Liver (tissue), 9 donors: ENCODE measurements around the gene HDAC3. TPM values are rescaled to one million over a fixed set of nuclear protein-coding genes. Genes with fewer than 3 reads are reported as not detected.
A peak's percentile ranks its signal among the peaks of the same experiment; 100 is the strongest.

Source experiments
- DNase-seq: peaks from one replicate; pipeline ENCODE4 v3.0.0-alpha.2; 2017; ENCODE audit warnings: low spot score
- H3K27ac ChIP-seq, 2 donors: one replicate each; pipeline ENCODE4 v1.7.0; 2013; ENCODE audit warnings: inconsistent platforms in 2 of 2, low read length in 2 of 2, control low read depth in 1 of 2, low read depth in 1 of 2, mild to moderate bottlenecking in 1 of 2
- H3K27me3 ChIP-seq, 4 donors: one replicate each; pipeline versions ENCODE4 v1.6.1 to v1.7.0; 2013; ENCODE audit warnings: low read length in 3 of 4, inconsistent platforms in 1 of 4, mild to moderate bottlenecking in 1 of 4, moderate library complexity in 1 of 4; ENCODE audit not compliant: control insufficient read depth in 4 of 4, insufficient read depth in 4 of 4
- H3K36me3 ChIP-seq, 4 donors: one replicate each; pipeline versions ENCODE4 v1.6.1 to v1.7.0; 2013; ENCODE audit warnings: low read length in 3 of 4, mild to moderate bottlenecking in 3 of 4, low read depth in 1 of 4, moderate library complexity in 1 of 4; ENCODE audit not compliant: control insufficient read depth in 4 of 4, insufficient read depth in 3 of 4
- H3K4me1 ChIP-seq, 4 donors: one replicate each; pipeline versions ENCODE4 v1.6.1 to v1.7.0; 2013; ENCODE audit warnings: low read length in 3 of 4, mild to moderate bottlenecking in 3 of 4, moderate library complexity in 1 of 4; ENCODE audit not compliant: control insufficient read depth in 4 of 4, insufficient read depth in 4 of 4
- H3K4me3 ChIP-seq, 3 donors: one replicate each; pipeline versions ENCODE4 v1.6.1 to v1.7.0; 2013; ENCODE audit warnings: low read length in 3 of 3, control low read depth in 1 of 3, low read depth in 1 of 3, mild to moderate bottlenecking in 1 of 3
- H3K9ac ChIP-seq, 2 donors: one replicate each; pipeline ENCODE4 v1.7.0; 2013; ENCODE audit warnings: low read length in 2 of 2, mild to moderate bottlenecking in 2 of 2, moderate library complexity in 2 of 2, control low read depth in 1 of 2, low read depth in 1 of 2
- H3K9me3 ChIP-seq, 4 donors: one replicate each; pipeline versions ENCODE4 v1.6.1 to v1.7.0; 2013; ENCODE audit warnings: low read length in 3 of 4; ENCODE audit not compliant: control insufficient read depth in 4 of 4
- EGR1 ChIP-seq, 2 donors: IDR thresholded peaks; 2 replicates each; pipeline ENCODE4 v1.6.1; 2016 to 2018; ENCODE audit warnings: antibody characterized with exemption in 2 of 2, low read depth in 2 of 2
- FOXA1 ChIP-seq: IDR thresholded peaks from 2 replicates; pipeline ENCODE4 v1.6.1; 2016; ENCODE audit warnings: antibody characterized with exemption
- FOXA2 ChIP-seq: IDR thresholded peaks from 2 replicates; pipeline ENCODE4 v1.6.1; 2016; ENCODE audit warnings: antibody characterized with exemption
- HNF4A ChIP-seq, 2 donors: conservative IDR thresholded peaks; 2 replicates each; pipeline ENCODE4 v1.6.1; 2016; ENCODE audit warnings: antibody characterized with exemption in 2 of 2, mild to moderate bottlenecking in 2 of 2
- HNF4G ChIP-seq: IDR thresholded peaks from 2 replicates; pipeline ENCODE4 v1.6.1; 2016; ENCODE audit warnings: antibody characterized with exemption
- JUND ChIP-seq, 2 donors: IDR thresholded peaks; 2 replicates each; pipeline ENCODE4 v1.6.1; 2016; ENCODE audit warnings: antibody characterized with exemption in 2 of 2
- NR2F2 ChIP-seq: IDR thresholded peaks from 2 replicates; pipeline ENCODE4 v1.6.1; 2016; ENCODE audit warnings: antibody characterized with exemption
- RAD21 ChIP-seq, 2 donors: IDR thresholded peaks; 2 replicates each; pipeline ENCODE4 v1.6.1; 2016; ENCODE audit warnings: antibody characterized with exemption in 2 of 2, mild to moderate bottlenecking in 2 of 2
- RXRA ChIP-seq, 2 donors: IDR thresholded peaks; 2 replicates each; pipeline ENCODE4 v1.6.1; 2017 to 2018; ENCODE audit warnings: antibody characterized with exemption in 2 of 2, mild to moderate bottlenecking in 1 of 2
- SP1 ChIP-seq: IDR thresholded peaks from 2 replicates; pipeline ENCODE4 v1.6.1; 2018; ENCODE audit warnings: antibody characterized with exemption, mild to moderate bottlenecking
- TAF1 ChIP-seq: conservative IDR thresholded peaks from 2 replicates; pipeline ENCODE4 v1.6.1; 2016; ENCODE audit warnings: antibody characterized with exemption, mild to moderate bottlenecking
- YY1 ChIP-seq: IDR thresholded peaks from 2 replicates; pipeline ENCODE4 v1.6.1; 2016; ENCODE audit warnings: antibody characterized with exemption, mild to moderate bottlenecking
- WGBS: extraction: QIAGEN DNeasy Blood & Tissue Kit; methylation state at CpG from one replicate; pipeline ENCODE4 v1.1.7; 2013; 5-methylcytosine and 5-hydroxymethylcytosine counted together
- polyA plus RNA-seq, 2 donors: library from polyadenylated mRNA; stranded (reverse) in 1 of 2; unstranded in 1 of 2; fragments of 200-250 nt in 1 of 2; fragments of >200 nt in 1 of 2; fragmentation: Nextera tagmentation in 1 of 2; extraction: Ambion mirVana in 1 of 2; gene quantifications; one replicate each; pipeline versions ENCODE4 v1.2.1 to v1.2.3, GENCODE V29; 2013 to 2015
- total RNA-seq, 2 donors: library from RNA; depleted of rRNA; stranded (reverse); fragments of >200 nt; gene quantifications; one replicate each; pipeline ENCODE4 v1.2.3, GENCODE V29; 2014
- TF ChIP-seq, protein P1 (sequence below): IDR thresholded peaks from 2 replicates; pipeline ENCODE4 v1.6.1; 2016; ENCODE audit warnings: antibody characterized with exemption
- TF ChIP-seq, protein P2 (sequence below): IDR thresholded peaks from 2 replicates; pipeline ENCODE4 v1.6.1; 2016; ENCODE audit warnings: antibody characterized with exemption, mild to moderate bottlenecking
- TF ChIP-seq, protein P3 (sequence below): IDR thresholded peaks from 2 replicates; pipeline ENCODE4 v1.6.1; 2016; ENCODE audit warnings: antibody characterized with exemption
- TF ChIP-seq, protein P4 (sequence below): IDR thresholded peaks from 2 replicates; pipeline ENCODE4 v1.6.1; 2016; ENCODE audit warnings: antibody characterized with exemption
- TF ChIP-seq, protein P5 (sequence below): fragments of 150-350 bp; IDR thresholded peaks from 2 replicates; pipeline ENCODE4 v1.5.1; 2017; ENCODE audit warnings: improper control_type of control experiment, low read depth, low read length; ENCODE audit not compliant: missing input control
- donor health status: healthy.
- donor health status: healthy.
- donor health status: healthy.
- donor health status: healthy.
- donor health status: healthy.

Gene HDAC3
- total and polyA plus RNA-seq, 4 donors, result 20.1 to 45.3 (median 35.1) TPM

DNA sequence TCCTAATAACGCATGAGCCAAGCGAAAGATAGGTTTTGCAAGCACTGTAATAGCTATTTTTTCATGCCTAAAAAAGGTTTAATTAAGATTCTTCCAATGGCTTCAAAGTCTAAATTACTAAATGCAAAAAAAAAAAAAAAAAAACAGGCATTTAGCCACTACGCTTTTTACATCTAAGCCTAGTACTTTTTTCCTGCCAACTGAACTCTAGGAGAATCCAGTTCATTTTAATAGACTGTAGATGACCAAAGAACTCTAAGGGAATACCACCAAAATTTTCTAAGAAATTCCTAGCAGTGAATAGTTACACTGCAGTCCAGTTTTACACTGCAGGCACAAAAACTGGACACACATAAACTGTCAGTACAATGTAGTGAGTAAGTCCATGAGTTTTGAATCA lies 27.6 kb downstream of the HDAC3 start:
- no peak for TF ChIP-seq TAF1
- TF ChIP-seq, protein P1, sequence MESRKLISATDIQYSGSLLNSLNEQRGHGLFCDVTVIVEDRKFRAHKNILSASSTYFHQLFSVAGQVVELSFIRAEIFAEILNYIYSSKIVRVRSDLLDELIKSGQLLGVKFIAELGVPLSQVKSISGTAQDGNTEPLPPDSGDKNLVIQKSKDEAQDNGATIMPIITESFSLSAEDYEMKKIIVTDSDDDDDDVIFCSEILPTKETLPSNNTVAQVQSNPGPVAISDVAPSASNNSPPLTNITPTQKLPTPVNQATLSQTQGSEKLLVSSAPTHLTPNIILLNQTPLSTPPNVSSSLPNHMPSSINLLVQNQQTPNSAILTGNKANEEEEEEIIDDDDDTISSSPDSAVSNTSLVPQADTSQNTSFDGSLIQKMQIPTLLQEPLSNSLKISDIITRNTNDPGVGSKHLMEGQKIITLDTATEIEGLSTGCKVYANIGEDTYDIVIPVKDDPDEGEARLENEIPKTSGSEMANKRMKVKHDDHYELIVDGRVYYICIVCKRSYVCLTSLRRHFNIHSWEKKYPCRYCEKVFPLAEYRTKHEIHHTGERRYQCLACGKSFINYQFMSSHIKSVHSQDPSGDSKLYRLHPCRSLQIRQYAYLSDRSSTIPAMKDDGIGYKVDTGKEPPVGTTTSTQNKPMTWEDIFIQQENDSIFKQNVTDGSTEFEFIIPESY, result no peak
- no peak for TF ChIP-seq EGR1 (IDR thresholded peaks at IDR 0.05; ENCODE audit: low read depth in 2 of 2)
- TF ChIP-seq FOXA1, result no peak
- no peak for TF ChIP-seq RAD21 (IDR thresholded peaks at IDR 0.05)
- TF ChIP-seq, protein P2, sequence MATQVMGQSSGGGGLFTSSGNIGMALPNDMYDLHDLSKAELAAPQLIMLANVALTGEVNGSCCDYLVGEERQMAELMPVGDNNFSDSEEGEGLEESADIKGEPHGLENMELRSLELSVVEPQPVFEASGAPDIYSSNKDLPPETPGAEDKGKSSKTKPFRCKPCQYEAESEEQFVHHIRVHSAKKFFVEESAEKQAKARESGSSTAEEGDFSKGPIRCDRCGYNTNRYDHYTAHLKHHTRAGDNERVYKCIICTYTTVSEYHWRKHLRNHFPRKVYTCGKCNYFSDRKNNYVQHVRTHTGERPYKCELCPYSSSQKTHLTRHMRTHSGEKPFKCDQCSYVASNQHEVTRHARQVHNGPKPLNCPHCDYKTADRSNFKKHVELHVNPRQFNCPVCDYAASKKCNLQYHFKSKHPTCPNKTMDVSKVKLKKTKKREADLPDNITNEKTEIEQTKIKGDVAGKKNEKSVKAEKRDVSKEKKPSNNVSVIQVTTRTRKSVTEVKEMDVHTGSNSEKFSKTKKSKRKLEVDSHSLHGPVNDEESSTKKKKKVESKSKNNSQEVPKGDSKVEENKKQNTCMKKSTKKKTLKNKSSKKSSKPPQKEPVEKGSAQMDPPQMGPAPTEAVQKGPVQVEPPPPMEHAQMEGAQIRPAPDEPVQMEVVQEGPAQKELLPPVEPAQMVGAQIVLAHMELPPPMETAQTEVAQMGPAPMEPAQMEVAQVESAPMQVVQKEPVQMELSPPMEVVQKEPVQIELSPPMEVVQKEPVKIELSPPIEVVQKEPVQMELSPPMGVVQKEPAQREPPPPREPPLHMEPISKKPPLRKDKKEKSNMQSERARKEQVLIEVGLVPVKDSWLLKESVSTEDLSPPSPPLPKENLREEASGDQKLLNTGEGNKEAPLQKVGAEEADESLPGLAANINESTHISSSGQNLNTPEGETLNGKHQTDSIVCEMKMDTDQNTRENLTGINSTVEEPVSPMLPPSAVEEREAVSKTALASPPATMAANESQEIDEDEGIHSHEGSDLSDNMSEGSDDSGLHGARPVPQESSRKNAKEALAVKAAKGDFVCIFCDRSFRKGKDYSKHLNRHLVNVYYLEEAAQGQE, result no peak
- WGBS, result 41% methylated on average over 3 of the region's 3 CpGs
- H3K27ac ChIP-seq, result peak overlapping the region; percentile 75 to 80
- peak overlapping the region; percentile 27 to 65 for H3K9ac ChIP-seq
- DNase-seq, result no peak
- H3K27me3 ChIP-seq, result no peaks in the 10 kb centered on the region
- H3K9me3 ChIP-seq, result no peaks in the 10 kb centered on the region
- H3K36me3 ChIP-seq, result no peaks in the 10 kb centered on the region
- H3K4me1 ChIP-seq, result peaks cover 24 to 75% (median 64%) of the 10 kb centered on the region in 4 donors
- H3K4me3 ChIP-seq, result peak overlapping the region in 2 of 3 donors; percentile 7 to 29

DNA sequence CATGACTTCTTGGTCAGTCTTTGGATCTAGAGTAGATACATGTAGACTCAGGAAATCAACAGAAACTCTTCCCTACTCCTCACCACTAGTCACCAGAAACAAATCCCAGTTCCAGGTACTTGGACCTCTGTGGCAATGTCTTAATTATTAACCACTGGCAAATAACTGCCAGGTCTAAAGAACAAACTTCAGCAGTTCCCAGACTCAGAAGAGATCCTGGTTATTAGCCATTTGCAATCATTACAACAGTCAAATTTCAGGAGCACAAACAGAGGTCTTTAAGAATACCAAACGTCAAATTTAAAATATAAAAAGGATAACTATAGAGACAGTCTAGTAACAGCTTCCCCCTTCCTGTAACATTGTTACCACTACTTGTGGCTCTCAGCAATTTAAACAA lies 28.1 kb downstream of the HDAC3 start:
- Histone ChIP-seq H3K9me3 (no peaks in the 10 kb centered on the region), H3K36me3 (no peaks in the 10 kb centered on the region), H3K27ac (peak overlapping the region; percentile 75 to 80), H3K4me1 (peaks cover 24 to 77% (median 65%) of the 10 kb centered on the region in 4 donors), H3K9ac (peak overlapping the region in 1 of 2 donors; percentile 27), H3K27me3 (no peaks in the 10 kb centered on the region), H3K4me3 (peak overlapping the region in 1 of 3 donors; percentile 15)
- no peak for DNase-seq
- WGBS, result 21% methylated on average over 1 of the region's 1 CpG
- TF ChIP-seq, protein P3, sequence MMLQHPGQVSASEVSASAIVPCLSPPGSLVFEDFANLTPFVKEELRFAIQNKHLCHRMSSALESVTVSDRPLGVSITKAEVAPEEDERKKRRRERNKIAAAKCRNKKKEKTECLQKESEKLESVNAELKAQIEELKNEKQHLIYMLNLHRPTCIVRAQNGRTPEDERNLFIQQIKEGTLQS, result peak; percentile 23
- TF ChIP-seq HNF4G (peak; percentile 26), NR2F2 (no peak), HNF4A (conservative IDR thresholded peaks at IDR 0.05) (peak; percentile 88), TAF1 (no peak), RXRA (IDR thresholded peaks at IDR 0.05) (peak; percentile 52 to 56), RAD21 (IDR thresholded peaks at IDR 0.05) (peak in 1 of 2 donors; percentile 32), JUND (IDR thresholded peaks at IDR 0.05) (peak; percentile 84), SP1 (peak; percentile 77), FOXA1 (no peak), FOXA2 (no peak), YY1 (peak; percentile 63)
- TF ChIP-seq, protein P2, result peak; percentile 57
- TF ChIP-seq, protein P4, sequence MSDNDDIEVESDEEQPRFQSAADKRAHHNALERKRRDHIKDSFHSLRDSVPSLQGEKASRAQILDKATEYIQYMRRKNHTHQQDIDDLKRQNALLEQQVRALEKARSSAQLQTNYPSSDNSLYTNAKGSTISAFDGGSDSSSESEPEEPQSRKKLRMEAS, result no peak
- TF ChIP-seq, protein P5, sequence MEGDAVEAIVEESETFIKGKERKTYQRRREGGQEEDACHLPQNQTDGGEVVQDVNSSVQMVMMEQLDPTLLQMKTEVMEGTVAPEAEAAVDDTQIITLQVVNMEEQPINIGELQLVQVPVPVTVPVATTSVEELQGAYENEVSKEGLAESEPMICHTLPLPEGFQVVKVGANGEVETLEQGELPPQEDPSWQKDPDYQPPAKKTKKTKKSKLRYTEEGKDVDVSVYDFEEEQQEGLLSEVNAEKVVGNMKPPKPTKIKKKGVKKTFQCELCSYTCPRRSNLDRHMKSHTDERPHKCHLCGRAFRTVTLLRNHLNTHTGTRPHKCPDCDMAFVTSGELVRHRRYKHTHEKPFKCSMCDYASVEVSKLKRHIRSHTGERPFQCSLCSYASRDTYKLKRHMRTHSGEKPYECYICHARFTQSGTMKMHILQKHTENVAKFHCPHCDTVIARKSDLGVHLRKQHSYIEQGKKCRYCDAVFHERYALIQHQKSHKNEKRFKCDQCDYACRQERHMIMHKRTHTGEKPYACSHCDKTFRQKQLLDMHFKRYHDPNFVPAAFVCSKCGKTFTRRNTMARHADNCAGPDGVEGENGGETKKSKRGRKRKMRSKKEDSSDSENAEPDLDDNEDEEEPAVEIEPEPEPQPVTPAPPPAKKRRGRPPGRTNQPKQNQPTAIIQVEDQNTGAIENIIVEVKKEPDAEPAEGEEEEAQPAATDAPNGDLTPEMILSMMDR, result no peak
